ENCODE measurements around the gene KAT7. TPM values are rescaled to one million over a fixed set of nuclear protein-coding genes. Genes with fewer than 3 reads are reported as not detected.

Gene KAT7
- total RNA-seq, 1 experiment from 2014 or later, result 31.4 TPM

GRCh38 chr17:49872754-49873377 is 84.4 kb downstream of the KAT7 start:
- no peak for DNase-seq (ENCODE audit: low read depth)

- no peak for DNase-seq (ENCODE audit: low read depth)
Measured at GRCh38 chr17:49873466-49873865, 85.0 kb downstream of the KAT7 start.

GRCh38 chr17:49873926-49874325 is 85.4 kb downstream of the KAT7 start:
- DNase-seq (ENCODE audit: low read depth), result no peak

GRCh38 chr17:49874911-49875310 is 86.4 kb downstream of the KAT7 start:
- DNase-seq (ENCODE audit: low read depth), result no peak

GRCh38 chr17:49875685-49876084 is 87.2 kb downstream of the KAT7 start:
- DNase-seq (ENCODE audit: low read depth), result no peak

GRCh38 chr17:49878931-49879904 is 90.7 kb downstream of the KAT7 start:
- DNase-seq (ENCODE audit: low read depth), result no peak

- DNase-seq (ENCODE audit: low read depth), result peak; percentile 66
Measured at GRCh38 chr17:49880291-49881053, 92.0 kb downstream of the KAT7 start.

- DNase-seq (ENCODE audit: low read depth), result no peak
Measured at GRCh38 chr17:49881054-49881402, 92.5 kb downstream of the KAT7 start.

- no peak for DNase-seq (ENCODE audit: low read depth)
Measured at GRCh38 chr17:49882434-49882833, 94.0 kb downstream of the KAT7 start.

Other genes starting within 250 kb of the KAT7 start
- 0.03 TPM in 1 of 2 replicates, not detected in the other for gene NXPH3, start 212.8 kb upstream of the KAT7 start, total RNA-seq (2014; rRNA removed; shearing (Covaris generic))
- 27.1 and 32.9 TPM in 2 replicates for gene SPOP, start 110.6 kb upstream of the KAT7 start, total RNA-seq (2014; rRNA removed; shearing (Covaris generic))
- 58.1 and 58.2 TPM in 2 replicates for gene SLC35B1, start 80.7 kb upstream of the KAT7 start, total RNA-seq (2014; rRNA removed; shearing (Covaris generic))
- 2.7 and 5.0 TPM in 2 replicates for gene FAM117A, start 24.6 kb upstream of the KAT7 start, total RNA-seq (2014; rRNA removed; shearing (Covaris generic))
- not detected in 2 replicates for gene TAC4, start 59.4 kb downstream of the KAT7 start, total RNA-seq (2014; rRNA removed; shearing (Covaris generic))
- gene DLX4, start 180.5 kb downstream of the KAT7 start, total RNA-seq (2014; rRNA removed; shearing (Covaris generic)), result 0.11 TPM in 1 of 2 replicates, not detected in the other
- not detected in 2 replicates for gene DLX3, start 206.5 kb downstream of the KAT7 start, total RNA-seq (2014; rRNA removed; shearing (Covaris generic))